CD4-positive, alpha-beta T cell treated with Interleukin-1 beta for 1 hour (primary cell): Measurements from ENCODE around the gene ARFGAP2.

ENCODE experiments used
- DNase-seq, 2 donors: peaks; one replicate each; pipeline ENCODE4 v3.0.0-alpha.2; 2020 to 2022

ARFGAP2 gene

DNA sequence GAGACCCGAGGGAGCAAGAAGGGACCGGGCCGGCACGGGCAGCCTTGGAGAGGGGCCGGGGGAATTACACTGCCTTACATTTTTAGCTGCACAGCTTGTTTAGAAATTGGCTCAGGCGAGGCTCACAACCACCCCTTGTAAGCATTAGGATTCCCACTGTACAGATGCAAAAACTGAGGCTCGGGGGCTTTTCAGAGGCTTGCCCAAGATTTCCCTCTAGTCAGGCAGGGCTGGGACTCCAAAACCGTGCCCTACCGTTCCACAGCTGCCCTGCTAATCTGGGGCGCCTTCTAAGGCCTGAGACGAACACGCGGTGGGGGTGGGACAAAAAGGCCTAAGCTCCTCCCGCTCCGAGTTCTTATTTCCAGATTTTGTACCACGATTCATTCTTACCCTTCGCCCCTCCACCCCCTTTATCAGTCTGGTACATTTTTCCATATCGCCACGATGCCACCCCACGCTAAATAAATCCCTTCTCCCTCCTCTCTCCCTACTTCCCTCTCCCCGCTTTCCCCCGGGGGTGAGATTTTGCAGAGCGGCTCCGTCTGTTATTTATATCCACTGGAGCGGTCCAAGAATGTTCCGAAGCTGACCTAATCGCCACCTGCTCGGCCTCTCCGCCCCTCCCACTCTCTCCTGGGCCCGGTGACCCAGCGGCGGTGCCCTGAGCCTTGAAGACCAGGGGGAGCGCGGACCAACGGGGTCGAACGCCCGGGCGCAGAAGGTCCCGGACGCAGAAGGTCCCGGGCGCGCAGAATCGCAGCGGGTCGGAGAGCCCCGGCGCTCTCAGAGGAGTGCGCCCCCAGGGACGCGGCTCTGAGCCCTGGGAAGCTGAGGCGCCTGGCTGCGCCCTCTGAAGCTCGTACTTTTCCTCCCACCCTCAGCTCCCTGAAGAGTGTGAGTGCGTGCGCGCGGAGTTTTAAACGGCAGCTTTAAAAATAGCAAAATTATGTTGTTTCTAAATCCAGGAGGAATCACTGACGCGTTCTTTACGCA, 10.3 kb upstream of the ARFGAP2 start:
- DNase-seq = peak; percentile 29 to 43

DNA sequence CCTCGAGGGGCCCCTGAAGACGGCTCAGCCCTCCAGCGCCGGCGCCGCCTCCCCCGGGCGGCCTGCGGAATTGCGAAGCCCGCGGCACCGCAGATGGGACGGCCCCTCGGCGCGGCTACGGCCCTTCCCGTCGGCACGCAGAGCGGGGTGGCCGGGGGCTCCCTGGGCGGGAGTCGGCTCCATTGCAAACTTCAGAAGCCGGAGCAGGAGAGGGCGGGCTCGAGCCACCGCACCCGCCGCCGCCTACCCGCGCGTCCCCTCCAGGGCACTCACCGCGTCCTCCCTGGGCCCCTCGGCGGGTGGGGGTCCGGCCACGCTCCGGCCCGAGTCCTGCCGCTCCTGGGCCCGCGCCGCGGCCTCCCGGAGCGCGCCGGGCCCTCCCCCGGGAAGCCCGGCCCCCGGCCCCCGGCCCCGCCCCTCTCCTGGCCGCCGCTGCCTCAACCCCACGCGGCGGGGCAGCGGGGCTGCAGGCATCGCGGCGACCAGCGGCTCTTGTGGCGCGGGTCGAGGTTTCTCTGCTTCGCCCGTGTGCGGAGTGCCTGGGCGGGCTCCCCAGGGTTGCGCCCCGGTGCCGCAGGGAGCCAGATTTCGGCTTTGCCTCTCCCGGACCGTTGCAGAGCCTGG, 9.5 kb upstream of the ARFGAP2 start, which contains the start of gene PACSIN3:
TSS of gene PACSIN3 (minus strand) at position 359 of the 624 bp plus-strand sequence. CDS start 3,707 bp downstream, outside the sequence.
- DNase-seq = peak; percentile 24 to 41

- no peak for DNase-seq
Measured at GRCh38 chr11:47185305-47186075, 8.8 kb upstream of the ARFGAP2 start.

DNA sequence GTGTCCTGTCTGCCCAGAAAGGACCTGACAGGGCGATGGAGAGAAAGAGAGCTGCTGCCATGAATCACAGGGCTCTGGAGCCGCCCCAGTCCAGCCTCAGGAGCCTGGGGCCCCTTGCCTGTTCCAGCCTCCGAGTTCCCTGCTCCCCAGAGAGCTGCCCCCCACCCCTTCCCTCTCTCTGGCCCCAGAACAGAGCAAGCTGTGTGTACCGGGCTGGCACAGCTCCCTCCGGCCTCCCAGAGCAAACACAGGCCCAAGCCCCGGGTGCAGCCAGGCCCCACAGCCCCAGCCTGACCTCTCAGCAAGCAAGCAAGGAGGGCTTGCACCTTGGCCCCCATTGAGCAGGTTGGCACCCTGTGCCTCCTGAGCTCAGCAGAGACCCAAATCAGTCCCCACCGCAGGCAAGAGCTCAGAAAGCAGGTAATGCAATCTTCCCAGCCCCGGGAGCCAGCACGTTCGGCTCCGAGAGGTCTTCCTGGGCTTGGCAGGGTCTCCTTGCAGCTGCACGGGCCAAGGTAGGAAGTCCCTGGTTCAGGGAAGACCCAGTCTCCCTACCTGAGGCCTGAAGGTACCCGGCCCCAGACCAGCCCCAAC, 8.1 kb upstream of the ARFGAP2 start:
- DNase-seq = no peak

GRCh38 chr11:47183969-47184368, 7.3 kb upstream of the ARFGAP2 start:
- DNase-seq = no peak

DNA sequence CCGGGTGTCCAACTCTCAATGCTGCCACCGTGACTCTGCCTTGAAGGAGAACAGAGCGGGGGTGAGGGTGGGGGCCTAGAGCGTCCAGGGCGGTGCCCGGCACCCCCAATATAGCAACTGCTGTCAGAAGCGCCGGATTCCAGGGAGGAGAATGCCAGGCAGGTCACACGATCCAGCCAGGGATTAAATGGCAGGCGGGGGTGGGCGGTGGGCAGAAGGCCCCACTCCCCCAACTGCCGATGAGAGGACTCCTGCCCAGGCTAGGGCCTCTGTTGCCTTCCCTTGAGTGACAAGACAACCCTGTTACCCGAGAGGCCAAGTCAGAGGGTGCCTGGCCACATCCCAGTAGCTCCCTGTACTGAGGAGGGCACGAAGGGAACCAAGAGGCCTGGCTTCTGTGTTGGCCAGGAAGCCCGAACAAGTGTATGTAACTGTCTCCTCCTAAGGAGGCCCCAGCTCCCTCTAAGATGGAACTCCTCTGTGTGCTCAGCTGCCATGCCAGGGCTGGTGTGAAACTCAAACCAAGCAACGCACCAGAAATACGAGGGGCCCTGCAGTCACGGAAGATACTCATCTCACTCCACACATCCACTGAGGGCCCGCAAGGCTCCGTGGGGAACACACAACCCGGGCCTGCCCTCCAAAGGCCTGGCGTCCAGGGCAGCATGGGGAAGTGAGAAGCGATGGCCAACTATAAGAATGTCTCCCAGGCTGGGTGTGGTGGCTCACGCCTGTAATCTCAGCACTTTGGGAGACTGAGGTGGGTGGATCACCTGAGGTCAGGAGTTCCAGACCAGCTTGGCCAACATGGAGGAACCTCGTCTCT, 6.6 kb upstream of the ARFGAP2 start:
- no peak for DNase-seq

- DNase-seq = no peak
Measured at GRCh38 chr11:47182380-47182779, 5.7 kb upstream of the ARFGAP2 start.

DNA sequence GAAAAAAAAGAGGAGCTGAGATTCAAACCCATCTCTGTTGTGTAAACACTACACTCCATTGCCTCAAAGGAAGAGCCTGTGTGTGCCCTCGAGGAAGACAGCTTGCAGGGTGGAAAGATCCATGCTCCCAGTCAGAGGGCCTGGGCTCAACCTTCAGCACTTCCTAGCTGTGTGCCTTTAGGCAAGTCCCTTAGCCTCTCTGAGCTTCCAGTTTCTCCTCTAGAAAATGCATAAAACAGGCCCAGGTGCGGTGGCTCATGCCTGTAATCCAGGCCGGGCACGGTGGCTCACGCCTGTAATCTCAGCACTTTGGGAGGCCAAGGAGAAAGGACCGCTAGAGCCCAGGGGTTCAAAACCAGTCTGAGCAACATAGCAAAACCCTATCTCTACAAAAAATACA, 4.6 kb upstream of the ARFGAP2 start:
- no peak for DNase-seq

DNA sequence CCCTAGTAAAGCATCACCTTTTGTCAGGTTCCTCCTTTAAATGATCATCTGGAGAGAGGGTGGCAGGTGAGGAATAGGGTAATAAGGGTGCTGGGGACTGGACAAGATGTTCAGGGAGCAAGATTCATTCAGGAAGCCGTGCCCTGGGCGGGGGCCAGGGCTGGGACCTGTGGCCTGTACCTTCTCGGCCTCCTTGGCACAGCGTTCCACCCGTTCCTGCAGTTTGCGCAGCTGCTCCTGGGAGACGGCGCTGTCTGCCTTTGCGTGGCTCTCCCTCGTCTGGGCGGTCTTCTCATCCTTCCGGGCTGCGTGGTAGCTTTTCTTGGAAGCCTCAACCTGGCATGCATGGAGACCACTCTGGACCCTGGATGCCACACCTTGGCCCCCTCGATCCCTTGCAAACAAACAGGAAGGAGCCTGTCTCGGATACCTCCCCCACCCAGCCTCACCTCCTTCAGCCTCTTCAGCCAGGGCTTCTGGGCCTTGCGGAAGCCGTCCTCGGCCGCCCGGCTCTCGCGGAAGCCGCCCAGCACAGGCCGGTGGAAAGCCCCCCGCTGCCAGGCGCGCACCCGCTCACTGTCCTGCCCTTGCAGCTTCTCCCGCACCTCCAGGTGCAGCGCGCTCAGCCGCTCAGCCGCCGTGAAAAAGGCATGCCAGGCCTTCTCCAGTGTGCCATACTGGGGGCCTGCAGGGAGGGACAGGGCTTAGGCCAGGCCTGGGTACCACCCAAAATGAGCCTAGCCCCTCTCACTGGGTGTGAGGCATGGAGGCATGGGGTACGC, 3.5 kb upstream of the ARFGAP2 start:
- no peak for DNase-seq

GRCh38 chr11:47179655-47179991, 2.9 kb upstream of the ARFGAP2 start:
- DNase-seq = peak; percentile 37 to 56

DNA sequence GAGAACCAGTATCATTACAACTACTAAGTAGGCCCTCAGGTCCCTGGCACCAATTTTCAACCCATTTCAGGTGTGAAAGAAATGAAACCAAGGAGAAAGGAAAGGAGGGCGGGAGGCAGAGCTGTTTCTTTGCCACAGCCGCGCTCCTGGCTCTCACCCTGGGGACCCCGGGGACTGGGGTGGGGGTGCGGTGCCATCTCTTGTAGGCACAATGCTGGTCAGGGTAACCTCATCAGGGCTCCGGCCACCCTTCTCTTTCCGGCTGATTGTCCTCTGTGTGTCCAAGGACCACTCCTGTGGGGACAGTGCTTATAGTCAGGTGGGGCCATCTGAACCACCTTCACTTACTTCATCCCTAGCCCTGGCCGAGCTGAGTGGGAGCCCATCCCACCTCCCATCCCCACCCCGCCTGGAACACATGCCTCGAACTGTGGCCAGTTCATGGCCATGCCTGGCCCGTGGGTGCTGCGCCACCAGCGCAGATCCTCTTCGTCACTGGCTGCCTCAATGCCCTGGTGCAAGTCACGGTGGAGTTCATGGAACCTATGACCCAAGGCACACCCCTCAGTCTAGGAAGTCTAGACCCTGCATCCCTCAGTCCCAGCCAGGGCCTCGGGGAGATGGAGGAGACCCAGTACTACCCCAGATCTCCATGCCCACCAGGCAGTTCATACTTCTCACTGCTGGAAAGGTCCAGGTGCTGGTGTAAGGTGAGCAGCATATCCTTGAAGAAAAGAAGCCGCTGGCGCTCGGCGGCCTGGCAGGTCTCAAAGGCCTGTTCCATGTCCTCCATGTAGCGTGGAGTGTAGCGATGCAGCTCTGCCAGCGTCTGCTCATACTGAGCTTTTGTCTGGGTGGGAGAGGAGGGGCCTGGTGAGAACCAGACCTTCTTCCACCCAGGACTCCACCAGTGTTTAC, 2.3 kb upstream of the ARFGAP2 start:
- no peak for DNase-seq

DNA sequence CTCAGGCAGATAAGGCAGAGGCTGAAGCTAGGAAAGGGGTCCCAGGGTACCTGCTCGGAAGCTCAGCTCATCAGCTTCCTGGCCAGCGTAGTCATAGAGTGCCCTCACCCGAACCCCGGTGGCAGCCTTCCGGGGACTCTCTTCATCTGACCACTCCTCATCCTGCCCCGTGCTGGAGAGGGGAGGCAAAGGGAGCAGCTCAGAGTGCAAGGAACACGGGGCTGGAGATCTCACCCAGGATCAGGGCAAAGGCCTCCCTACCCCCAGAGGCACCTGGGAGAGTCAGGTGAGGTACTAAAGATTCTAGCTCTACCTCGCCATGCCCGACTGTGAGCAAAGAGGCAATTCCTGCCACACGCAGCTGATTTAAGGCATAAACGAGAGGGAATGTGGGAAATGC, 1.6 kb upstream of the ARFGAP2 start:
- no peak for DNase-seq

DNA sequence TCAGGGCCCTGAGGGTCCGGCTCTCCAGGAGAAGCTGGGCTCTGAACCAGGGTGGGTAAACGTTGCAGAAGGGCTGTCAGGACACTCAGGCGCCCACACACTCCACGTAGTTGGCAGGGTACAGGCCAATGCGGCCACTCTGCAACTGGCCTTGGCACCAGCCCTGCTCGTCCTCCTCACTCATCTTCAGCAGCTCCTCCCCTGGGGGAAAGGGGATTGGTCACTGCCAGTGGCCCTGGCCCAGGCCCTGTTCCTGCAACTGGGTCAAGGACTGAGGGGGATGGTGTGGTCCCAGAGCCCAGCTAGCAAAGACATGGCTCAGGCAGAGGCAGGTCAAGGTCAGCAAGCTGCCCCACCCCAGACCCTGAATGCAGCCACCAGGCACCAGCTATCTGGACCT, 1.2 kb upstream of the ARFGAP2 start:
- DNase-seq = no peak

GRCh38 chr11:47177229-47177845, 658 bp upstream of the ARFGAP2 start:
- peak; percentile 88 for DNase-seq

GRCh38 chr11:47175746-47176327, 842 bp downstream of the ARFGAP2 start:
- DNase-seq = peak in 1 of 2 donors; percentile 30

DNA sequence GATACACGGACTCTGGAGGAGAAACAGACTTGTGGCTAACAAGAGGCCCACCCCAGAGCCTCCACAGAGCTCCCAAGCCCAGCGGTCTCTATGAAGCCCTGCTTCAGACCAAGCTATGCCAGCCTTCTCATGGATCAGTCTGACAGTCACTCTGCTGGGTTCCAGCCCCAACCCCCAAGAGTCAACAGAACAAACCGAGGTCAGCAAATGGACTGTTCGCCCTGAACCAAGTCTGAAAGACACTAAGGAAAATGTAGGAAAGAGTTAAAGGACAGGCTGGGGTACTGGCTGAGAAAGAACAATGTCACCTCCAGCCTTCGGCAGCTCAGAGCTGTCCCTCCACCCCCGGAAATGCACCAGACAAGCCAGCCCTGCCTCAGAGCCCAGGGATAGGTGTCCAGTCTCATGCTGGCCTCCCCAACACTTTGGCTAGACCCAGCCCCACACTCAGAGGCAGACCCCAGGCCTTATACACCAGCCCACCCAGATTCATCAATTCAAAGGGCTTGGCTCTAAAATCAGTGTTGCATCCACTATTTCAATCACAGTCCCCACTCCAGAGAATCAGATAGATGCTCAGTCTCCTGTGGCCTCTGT, 3.8 kb downstream of the ARFGAP2 start:
- no peak for DNase-seq

DNA sequence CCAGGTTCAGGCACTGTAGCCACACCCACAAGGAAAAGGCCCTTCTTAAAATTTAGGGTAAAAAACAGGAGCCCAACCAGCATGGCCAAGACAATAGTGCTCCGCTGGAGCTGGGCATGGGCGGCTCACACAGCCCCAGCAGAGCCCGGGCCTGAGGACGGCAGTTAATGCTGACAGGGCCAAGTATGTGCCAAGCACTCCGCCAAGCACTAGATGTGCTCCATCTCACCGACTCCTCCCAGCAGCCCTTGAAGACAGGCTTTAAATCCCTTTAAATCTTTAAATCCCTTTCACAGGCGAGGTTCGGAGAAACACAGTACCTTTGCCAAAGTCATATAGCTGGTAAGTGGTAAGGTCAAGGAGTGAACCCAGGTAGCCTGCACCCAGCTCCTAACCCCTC, 4.8 kb downstream of the ARFGAP2 start:
- DNase-seq = no peak

DNA sequence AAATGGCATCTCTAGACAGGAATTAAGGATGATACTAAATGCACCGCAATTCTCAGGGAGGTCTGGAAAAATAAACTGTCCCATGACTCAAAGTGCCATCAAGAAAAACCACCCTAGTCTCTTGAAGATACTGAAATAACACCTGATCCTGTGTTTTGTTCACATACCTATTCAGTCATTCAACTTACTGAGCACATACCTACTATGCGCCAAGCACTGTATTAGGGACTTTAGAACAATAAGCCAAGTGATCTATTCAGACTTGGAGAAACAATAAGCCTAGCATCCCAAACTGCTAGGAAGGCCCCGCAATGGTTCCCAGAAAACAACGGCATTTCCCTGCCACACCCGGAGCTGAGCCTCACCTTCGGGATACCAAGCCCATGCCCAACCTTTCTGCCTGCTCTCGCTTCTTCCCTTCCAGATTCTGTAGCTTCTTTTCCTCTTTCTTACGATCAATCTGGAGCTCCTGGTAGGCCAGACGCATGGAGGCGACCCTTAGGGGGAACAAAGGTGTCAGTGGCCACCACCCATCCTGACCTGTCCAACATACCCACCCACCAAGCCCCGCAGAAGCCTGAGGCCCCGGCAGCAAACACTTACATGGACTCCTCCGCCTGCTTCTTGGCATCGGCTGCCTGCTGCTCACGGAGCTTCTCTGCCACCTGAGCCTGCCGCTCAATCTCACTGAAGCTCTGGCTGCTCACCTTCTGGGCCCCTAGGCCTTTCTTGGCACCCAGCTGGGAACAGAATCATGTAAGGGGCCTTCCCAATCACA, 5.4 kb downstream of the ARFGAP2 start:
- no peak for DNase-seq
